Eye (tissue), 1 donor: ENCODE measurements around the gene PAPPA2.
"Not testable (repeated sequence)": the region's sequence is repeated elsewhere in the genome, so short reads cannot be mapped to it uniquely, and the experiment has no call there.

Experiments
- DNase-seq: peaks from one replicate; pipeline ENCODE4 v3.0.0-alpha.2; 2015

The PAPPA2 gene

DNA sequence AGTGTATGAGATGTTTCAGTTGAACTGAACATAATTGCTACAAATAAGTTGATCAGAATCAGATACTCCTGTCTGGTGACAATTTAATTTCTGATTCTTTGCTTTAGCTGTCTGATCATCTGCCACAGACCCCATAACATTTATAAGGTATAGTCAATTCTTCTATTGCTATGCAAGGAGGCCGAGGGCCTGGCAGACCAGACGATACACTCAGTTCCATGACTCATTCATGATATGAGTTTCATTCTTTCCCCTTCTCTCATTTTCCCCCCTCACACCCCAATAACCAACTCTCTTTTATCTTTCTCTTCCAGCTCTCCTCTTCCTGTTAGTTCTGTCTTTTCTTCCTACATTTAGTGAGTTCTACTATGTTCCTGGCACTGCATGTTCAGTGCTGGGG is 236.8 kb downstream of the PAPPA2 start:
- DNase-seq = no peak

DNA sequence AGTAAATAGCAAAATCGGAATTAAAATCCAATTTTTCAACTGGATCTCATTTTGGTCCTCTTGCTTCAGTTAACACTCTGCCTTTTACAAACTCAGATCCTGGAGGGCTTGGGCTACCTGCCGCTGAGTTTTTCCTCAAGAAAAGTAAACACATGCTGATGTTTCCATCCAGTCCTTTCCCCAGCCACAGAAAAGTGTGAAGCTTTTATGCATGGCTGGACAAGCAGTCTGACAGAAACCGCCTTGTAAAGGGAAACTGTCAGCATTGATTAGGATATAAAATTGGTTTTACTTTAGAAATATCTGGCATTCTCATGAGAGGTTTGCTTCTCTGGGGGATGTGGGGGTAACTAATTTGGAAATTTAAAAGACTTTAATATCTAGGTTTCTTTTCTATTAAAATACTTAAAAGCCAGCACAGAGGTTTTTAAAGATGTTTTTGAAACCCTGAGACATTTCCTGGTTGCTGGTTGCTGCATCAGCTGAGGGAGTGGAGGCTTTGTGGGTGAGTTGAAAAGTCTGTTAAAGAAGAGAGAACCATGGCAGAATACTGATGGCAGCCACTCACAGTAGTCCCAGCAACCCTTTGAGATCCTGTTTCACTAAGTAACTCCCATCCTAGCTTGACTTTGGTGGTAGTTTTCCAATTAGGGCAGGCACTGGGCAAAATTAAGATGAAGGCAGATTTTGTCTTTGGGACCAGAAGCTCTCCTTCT is 238.3 kb downstream of the PAPPA2 start:
- DNase-seq = peak; percentile 80

DNA sequence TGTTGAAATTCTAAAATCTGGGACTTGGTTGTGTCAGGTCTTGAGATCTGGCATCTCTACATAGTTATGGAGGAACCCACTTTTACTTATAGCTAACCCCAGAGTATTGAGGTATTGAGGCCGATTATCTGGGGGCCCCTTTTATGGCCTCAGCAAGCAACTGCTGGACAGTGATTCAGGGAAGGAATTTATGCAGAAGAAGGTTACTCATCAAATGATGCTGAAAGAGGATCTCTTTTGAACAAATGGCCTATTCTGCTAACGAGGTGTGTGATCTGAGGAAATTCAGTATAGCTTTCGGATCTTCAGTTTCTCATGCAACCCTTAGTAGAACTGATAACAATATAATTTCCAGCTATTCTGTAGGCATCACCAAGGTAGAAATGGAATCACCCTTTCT is 239.9 kb downstream of the PAPPA2 start:
- no peak for DNase-seq

GRCh38 chr1:176705585-176705984 is 242.6 kb downstream of the PAPPA2 start:
- no peak for DNase-seq

DNA sequence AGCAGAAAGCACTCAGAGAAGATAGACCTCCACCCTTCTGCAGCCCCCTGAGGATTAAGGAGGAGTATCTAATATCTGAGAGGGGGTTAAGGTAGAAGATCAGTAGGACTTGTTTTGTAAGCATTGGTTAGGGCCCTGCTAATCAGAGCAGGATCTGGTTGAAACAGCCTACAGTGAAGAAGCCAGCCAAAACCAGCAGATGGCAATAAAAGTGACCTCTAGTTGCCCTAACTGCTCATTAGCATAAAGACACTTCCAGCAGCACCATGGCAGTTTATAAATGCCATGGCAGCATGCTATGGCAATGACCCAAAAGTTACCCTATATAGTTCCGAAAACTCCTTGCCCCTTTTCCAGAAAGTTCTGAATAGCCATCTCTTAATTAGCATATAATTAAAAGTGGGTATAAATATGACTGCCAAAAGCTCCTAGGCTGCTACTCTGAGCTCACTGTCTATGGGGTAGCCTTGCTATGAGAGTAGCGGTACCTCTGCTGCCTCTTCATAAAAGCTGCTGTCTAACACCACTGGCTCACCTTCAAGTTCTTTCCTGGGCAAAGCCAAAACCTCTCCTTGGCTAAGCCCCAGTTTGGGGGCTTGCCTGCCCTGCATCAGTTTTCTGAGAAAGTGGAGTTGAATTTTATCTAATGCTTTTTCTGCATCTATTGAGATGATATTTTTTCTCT is 254.2 kb downstream of the PAPPA2 start:
- peak; percentile 25 for DNase-seq

DNA sequence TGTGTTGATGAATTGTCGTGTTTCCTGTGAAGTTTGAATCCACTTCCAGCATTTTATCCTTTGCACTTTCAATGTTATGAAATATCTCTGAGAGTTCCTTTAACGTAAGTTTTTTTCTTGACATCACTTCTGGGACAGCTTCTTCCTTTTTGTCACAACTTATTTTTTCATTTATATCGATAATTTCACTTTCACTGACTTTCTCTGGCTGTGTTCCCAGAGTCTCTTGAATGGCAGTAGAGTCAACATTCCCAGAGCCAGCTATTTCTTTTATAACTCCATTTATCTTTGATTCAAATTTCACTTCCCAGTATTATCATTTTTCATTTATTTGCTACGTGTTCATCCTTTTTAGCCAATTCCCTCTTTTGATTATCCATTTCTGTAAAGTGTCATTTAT is 256.5 kb downstream of the PAPPA2 start:
- DNase-seq = no peak

DNA sequence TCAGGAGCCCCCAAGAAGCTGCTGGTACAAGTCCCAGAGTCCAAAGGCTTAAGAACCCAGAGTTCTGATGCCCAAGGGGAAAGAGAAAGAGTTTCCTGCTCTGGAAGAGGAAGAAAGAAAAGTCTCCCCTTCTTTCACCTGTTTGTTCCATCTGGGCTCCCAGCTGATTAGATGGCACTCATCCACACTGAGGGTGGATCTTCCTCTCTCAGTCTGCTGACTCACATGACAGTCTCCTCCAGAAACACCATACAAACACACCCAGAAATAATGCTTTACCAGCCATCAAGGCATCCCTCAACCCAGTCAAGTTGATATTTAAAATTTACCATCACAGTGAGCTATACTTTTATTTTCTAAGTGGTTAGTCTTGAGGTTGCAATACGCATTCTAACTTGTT is 257.9 kb downstream of the PAPPA2 start:
- DNase-seq = no peak

- no peak for DNase-seq
Measured at GRCh38 chr1:176733661-176734060, 270.7 kb downstream of the PAPPA2 start.

GRCh38 chr1:176735201-176735600 is 272.2 kb downstream of the PAPPA2 start:
- DNase-seq = no peak

GRCh38 chr1:176736015-176736414 is 273.0 kb downstream of the PAPPA2 start:
- no peak for DNase-seq

GRCh38 chr1:176741181-176741580 is 278.2 kb downstream of the PAPPA2 start:
- no peak for DNase-seq

DNA sequence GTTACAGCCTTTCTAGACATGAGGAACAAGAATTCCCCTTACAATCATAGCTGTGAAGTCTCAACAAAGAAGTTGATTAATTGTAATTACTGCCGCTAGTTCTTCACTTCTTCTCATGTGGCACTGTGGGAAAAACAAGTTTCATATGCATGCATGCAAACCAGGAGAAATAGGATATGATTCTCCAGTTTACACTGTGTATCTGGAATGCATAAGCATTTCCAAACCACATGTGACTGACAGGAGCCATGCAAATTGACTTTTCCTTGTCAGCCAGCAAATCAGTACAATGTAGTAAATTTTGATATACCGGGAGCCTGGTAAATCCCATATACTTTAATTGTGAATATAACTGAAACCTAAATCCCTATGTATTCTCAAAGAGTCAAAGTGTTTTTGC is 279.3 kb downstream of the PAPPA2 start:
- no peak for DNase-seq

- no peak for DNase-seq
Measured at GRCh38 chr1:176744142-176744541, 281.2 kb downstream of the PAPPA2 start.

- no peak for DNase-seq
Measured at GRCh38 chr1:176745945-176746344, 283.0 kb downstream of the PAPPA2 start.

- no peak for DNase-seq
Measured at GRCh38 chr1:176752505-176752904, 289.5 kb downstream of the PAPPA2 start.

GRCh38 chr1:176754676-176755075 is 291.7 kb downstream of the PAPPA2 start:
- DNase-seq = no peak

DNA sequence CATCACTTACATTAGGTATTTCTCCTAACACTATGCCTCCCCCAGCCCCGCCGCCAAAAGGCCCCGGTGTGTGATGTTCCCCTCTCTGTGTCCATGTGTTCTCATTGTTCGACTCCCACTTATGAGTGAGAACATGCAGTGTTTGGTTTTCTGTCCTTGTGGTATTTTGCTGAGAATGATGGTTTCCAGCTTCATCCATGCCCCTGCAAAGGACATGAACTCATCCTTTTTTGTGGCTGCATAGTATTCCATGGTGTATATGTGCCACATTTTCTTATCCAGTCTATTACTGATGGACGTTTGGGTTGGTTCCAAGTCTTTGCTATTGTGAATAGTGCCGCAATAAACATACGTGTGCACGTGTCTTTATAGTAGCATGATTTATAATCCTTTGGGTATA is 293.8 kb downstream of the PAPPA2 start:
- not testable (repeated sequence) for DNase-seq

GRCh38 chr1:176765608-176766007 is 302.6 kb downstream of the PAPPA2 start:
- DNase-seq = no peak

- no peak for DNase-seq
Measured at GRCh38 chr1:176766779-176767178, 303.8 kb downstream of the PAPPA2 start.

GRCh38 chr1:176767714-176768136 is 304.8 kb downstream of the PAPPA2 start:
- no peak for DNase-seq

GRCh38 chr1:176768532-176768931 is 305.6 kb downstream of the PAPPA2 start:
- no peak for DNase-seq

GRCh38 chr1:176770066-176770465 is 307.1 kb downstream of the PAPPA2 start:
- no peak for DNase-seq

DNA sequence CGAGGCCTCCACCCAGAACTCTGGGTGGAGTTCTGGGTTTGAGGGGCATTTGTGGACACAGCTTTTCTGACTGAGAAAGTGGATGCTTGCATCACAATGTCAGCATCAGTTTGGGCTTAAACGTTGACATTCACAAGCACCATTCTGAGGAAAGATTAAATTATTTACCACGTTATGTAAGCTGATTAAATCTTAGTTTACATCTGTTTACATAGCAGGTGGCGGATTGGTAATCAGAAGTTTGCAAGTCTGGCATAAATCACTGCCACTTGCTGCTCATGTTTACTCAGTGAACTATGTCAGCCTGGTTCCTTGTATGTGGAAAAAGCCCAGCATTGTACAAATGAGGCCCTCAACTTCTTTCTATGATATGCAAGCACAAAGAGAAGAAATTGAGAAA is 310.1 kb downstream of the PAPPA2 start:
- DNase-seq = no peak

- no peak for DNase-seq
Measured at GRCh38 chr1:176774224-176774623, 311.2 kb downstream of the PAPPA2 start.

DNA sequence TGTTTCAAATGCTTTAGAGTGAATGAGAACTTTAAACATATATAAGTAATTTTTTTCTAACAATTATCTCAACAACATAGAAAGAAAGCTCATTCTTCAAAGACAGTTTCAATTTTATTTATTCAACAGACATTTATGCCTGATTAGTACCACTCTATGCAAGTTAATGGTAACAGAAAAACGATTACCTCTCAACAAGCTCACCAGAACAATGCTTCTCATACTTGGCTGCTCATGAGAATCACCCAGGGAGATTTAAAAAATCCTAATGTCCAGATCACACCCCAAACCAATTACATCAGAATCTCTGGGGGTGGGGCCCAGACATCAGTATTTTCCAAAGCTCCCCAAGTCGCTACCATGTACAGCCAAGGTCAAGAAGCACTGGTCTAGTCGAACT is 312.4 kb downstream of the PAPPA2 start:
- no peak for DNase-seq
